ENCODE measurements around the gene CABLES2. TPM values are rescaled to one million over a fixed set of nuclear protein-coding genes. Genes with fewer than 3 reads are reported as not detected.
"Not testable (repeated sequence)": the region's sequence is repeated elsewhere in the genome, so short reads cannot be mapped to it uniquely, and the experiment has no call there.

Gene CABLES2
- total RNA-seq, 1 donor from 2014 or later, result 12.5 TPM

GRCh38 chr20:62381202-62381797 lies 25.8 kb downstream of the CABLES2 start:
- intact Hi-C loops (cut with micrococcal nuclease), result no loop called here
- Mint-ChIP-seq H3K27me3 (ENCODE audit: low read depth) (no peaks in the 10 kb centered on the region), H3K9me3 (peaks cover 5% of the 10 kb centered on the region), H3K27ac (no peak overlapping the region), H3K4me3 (ENCODE audit: low read depth) (no peak overlapping the region), H3K4me1 (ENCODE audit: low read depth) (peaks cover 21% of the 10 kb centered on the region), H3K36me3 (ENCODE audit: low read depth) (peaks cover 27% of the 10 kb centered on the region)
- no peak for DNase-seq (ENCODE audit: low spot score)

- intact Hi-C loops (cut with micrococcal nuclease), result no loop called here
- peaks cover 8% of the 10 kb centered on the region for H3K4me1 Mint-ChIP-seq (ENCODE audit: low read depth)
- peaks cover 12% of the 10 kb centered on the region for H3K36me3 Mint-ChIP-seq (ENCODE audit: low read depth)
- H3K4me3 Mint-ChIP-seq (ENCODE audit: low read depth), result no peak overlapping the region
- peaks cover 5% of the 10 kb centered on the region for H3K9me3 Mint-ChIP-seq
- no peak for DNase-seq (ENCODE audit: low spot score)
- H3K27ac Mint-ChIP-seq, result no peak overlapping the region
- no peaks in the 10 kb centered on the region for H3K27me3 Mint-ChIP-seq (ENCODE audit: low read depth)
Measured at GRCh38 chr20:62378215-62378614, 28.9 kb downstream of the CABLES2 start.

GRCh38 chr20:62377615-62378178 lies 29.4 kb downstream of the CABLES2 start:
- DNase-seq (ENCODE audit: low spot score), result no peak
- H3K27ac Mint-ChIP-seq, result no peak overlapping the region
- peaks cover 9% of the 10 kb centered on the region for H3K36me3 Mint-ChIP-seq (ENCODE audit: low read depth)
- H3K27me3 Mint-ChIP-seq (ENCODE audit: low read depth), result peaks cover 4% of the 10 kb centered on the region
- no peak overlapping the region for H3K4me3 Mint-ChIP-seq (ENCODE audit: low read depth)
- intact Hi-C loops (cut with micrococcal nuclease), result no loop called here
- H3K4me1 Mint-ChIP-seq (ENCODE audit: low read depth), result peaks cover 5% of the 10 kb centered on the region
- H3K9me3 Mint-ChIP-seq, result peaks cover 5% of the 10 kb centered on the region

GRCh38 chr20:62377064-62377461 lies 30.0 kb downstream of the CABLES2 start:
- H3K9me3 Mint-ChIP-seq, result peaks cover 4% of the 10 kb centered on the region
- intact Hi-C loops (cut with micrococcal nuclease), result no loop called here
- DNase-seq (ENCODE audit: low spot score), result no peak
- H3K4me1 Mint-ChIP-seq (ENCODE audit: low read depth), result peaks cover 3% of the 10 kb centered on the region
- H3K36me3 Mint-ChIP-seq (ENCODE audit: low read depth), result peaks cover 5% of the 10 kb centered on the region
- no peak overlapping the region for H3K4me3 Mint-ChIP-seq (ENCODE audit: low read depth)
- H3K27me3 Mint-ChIP-seq (ENCODE audit: low read depth), result peaks cover 4% of the 10 kb centered on the region
- H3K27ac Mint-ChIP-seq, result no peak overlapping the region

GRCh38 chr20:62376112-62377063 lies 30.7 kb downstream of the CABLES2 start:
- intact Hi-C loops (cut with micrococcal nuclease), result no loop called here
- peaks cover 4% of the 10 kb centered on the region for H3K27me3 Mint-ChIP-seq (ENCODE audit: low read depth)
- no peaks in the 10 kb centered on the region for H3K9me3 Mint-ChIP-seq
- no peak overlapping the region for H3K4me3 Mint-ChIP-seq (ENCODE audit: low read depth)
- no peaks in the 10 kb centered on the region for H3K36me3 Mint-ChIP-seq (ENCODE audit: low read depth)
- DNase-seq (ENCODE audit: low spot score), result no peak
- peaks cover 3% of the 10 kb centered on the region for H3K4me1 Mint-ChIP-seq (ENCODE audit: low read depth)
- no peak overlapping the region for H3K27ac Mint-ChIP-seq

GRCh38 chr20:62374331-62375152 lies 32.5 kb downstream of the CABLES2 start:
- peaks cover 1% of the 10 kb centered on the region for H3K4me1 Mint-ChIP-seq (ENCODE audit: low read depth)
- DNase-seq (ENCODE audit: low spot score), result no peak
- intact Hi-C loops (cut with micrococcal nuclease), result no loop called here
- no peaks in the 10 kb centered on the region for H3K9me3 Mint-ChIP-seq
- H3K27ac Mint-ChIP-seq, result no peak overlapping the region
- no peaks in the 10 kb centered on the region for H3K36me3 Mint-ChIP-seq (ENCODE audit: low read depth)
- H3K27me3 Mint-ChIP-seq (ENCODE audit: low read depth), result peaks cover 4% of the 10 kb centered on the region
- H3K4me3 Mint-ChIP-seq (ENCODE audit: low read depth), result no peak overlapping the region

- H3K9me3 Mint-ChIP-seq; intact Hi-C loops (cut with micrococcal nuclease); H3K4me3 Mint-ChIP-seq (ENCODE audit: low read depth); H3K36me3 Mint-ChIP-seq (ENCODE audit: low read depth); H3K4me1 Mint-ChIP-seq (ENCODE audit: low read depth); DNase-seq (ENCODE audit: low spot score); H3K27ac Mint-ChIP-seq: not testable (repeated sequence)
- peaks cover 11% of the 10 kb centered on the region for H3K27me3 Mint-ChIP-seq (ENCODE audit: low read depth)
Measured at GRCh38 chr20:62373631-62374179, 33.4 kb downstream of the CABLES2 start.

- DNase-seq (ENCODE audit: low spot score), result no peak
- no peak overlapping the region for H3K4me3 Mint-ChIP-seq (ENCODE audit: low read depth)
- no peaks in the 10 kb centered on the region for H3K36me3 Mint-ChIP-seq (ENCODE audit: low read depth)
- peaks cover 18% of the 10 kb centered on the region for H3K27me3 Mint-ChIP-seq (ENCODE audit: low read depth)
- peaks cover 4% of the 10 kb centered on the region for H3K4me1 Mint-ChIP-seq (ENCODE audit: low read depth)
- no peaks in the 10 kb centered on the region for H3K9me3 Mint-ChIP-seq
- no peak overlapping the region for H3K27ac Mint-ChIP-seq
- intact Hi-C loops (cut with micrococcal nuclease), result no loop called here
Measured at GRCh38 chr20:62372042-62372993, 34.8 kb downstream of the CABLES2 start.

GRCh38 chr20:62371588-62372041 lies 35.5 kb downstream of the CABLES2 start:
- H3K4me1 Mint-ChIP-seq (ENCODE audit: low read depth), result peaks cover 4% of the 10 kb centered on the region
- peaks cover 18% of the 10 kb centered on the region for H3K27me3 Mint-ChIP-seq (ENCODE audit: low read depth)
- no peaks in the 10 kb centered on the region for H3K9me3 Mint-ChIP-seq
- intact Hi-C loops (cut with micrococcal nuclease), result no loop called here
- H3K27ac Mint-ChIP-seq, result no peak overlapping the region
- no peak for DNase-seq (ENCODE audit: low spot score)
- H3K36me3 Mint-ChIP-seq (ENCODE audit: low read depth), result no peaks in the 10 kb centered on the region
- no peak overlapping the region for H3K4me3 Mint-ChIP-seq (ENCODE audit: low read depth)

- no peak overlapping the region for H3K4me3 Mint-ChIP-seq (ENCODE audit: low read depth)
- no peaks in the 10 kb centered on the region for H3K36me3 Mint-ChIP-seq (ENCODE audit: low read depth)
- intact Hi-C loops (cut with micrococcal nuclease), result no loop called here
- peaks cover 19% of the 10 kb centered on the region for H3K27me3 Mint-ChIP-seq (ENCODE audit: low read depth)
- H3K9me3 Mint-ChIP-seq, result no peaks in the 10 kb centered on the region
- no peak overlapping the region for H3K27ac Mint-ChIP-seq
- DNase-seq (ENCODE audit: low spot score), result no peak
- peaks cover 4% of the 10 kb centered on the region for H3K4me1 Mint-ChIP-seq (ENCODE audit: low read depth)
Measured at GRCh38 chr20:62370807-62371587, 36.1 kb downstream of the CABLES2 start.
